ENCODE measurements around the gene CPTP. TPM values are rescaled to one million over a fixed set of nuclear protein-coding genes. Genes with fewer than 3 reads are reported as not detected.

Gene CPTP
- total and polyA plus RNA-seq, 2 of the 13 experiments (the other 11 are each of a cell fraction or from before 2014, with no cell fraction given), result 5.5 to 9.3 TPM

DNA sequence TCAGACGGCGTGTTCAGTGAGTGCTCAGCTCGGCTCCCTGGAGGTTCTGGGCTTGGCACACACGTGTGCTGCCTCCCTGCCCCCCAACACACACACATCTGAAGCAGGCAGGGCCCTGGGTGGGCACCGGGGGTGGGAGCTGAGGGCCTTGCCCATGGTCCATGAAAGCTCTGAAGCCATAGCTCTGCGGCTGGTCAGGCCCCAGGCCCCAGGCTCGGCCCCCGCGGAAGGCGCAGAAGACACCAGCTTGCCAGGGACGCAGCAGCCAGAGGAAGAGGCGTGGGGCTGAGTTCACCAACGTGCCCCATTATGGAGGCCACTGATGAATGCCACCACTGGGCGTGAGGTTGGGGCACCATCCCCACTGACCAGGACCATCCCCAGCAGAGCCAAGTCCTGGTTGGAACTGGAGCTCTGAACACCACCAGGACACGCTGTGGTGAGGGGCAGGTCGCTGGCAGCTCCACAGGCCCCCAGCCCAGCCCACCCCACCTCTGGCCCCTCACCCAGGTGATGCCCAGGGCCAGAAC, 46.2 kb downstream of the CPTP start (continued):
- TF ChIP-seq HINFP (CRISPR knock-in tag; IDR thresholded peaks at IDR 0.05; ENCODE audit: low read depth) (no peak), AGO2 (optimal IDR thresholded peaks at IDR 0.05; ENCODE audit: low read depth, low read length) (peak; percentile 83), SRY (CRISPR knock-in tag; IDR thresholded peaks at IDR 0.05) (no peak), ZNF280B (CRISPR knock-in tag; IDR thresholded peaks at IDR 0.05; ENCODE audit: borderline replicate concordance) (no peak), ELK4 (CRISPR knock-in tag; IDR thresholded peaks at IDR 0.05; ENCODE audit: borderline replicate concordance) (no peak), ZSCAN30 (CRISPR knock-in tag; IDR thresholded peaks at IDR 0.05) (no peak), ZNF598 (CRISPR knock-in tag; IDR thresholded peaks at IDR 0.05; ENCODE audit: borderline replicate concordance) (no peak), SMAD3 (CRISPR knock-in tag; IDR thresholded peaks at IDR 0.05) (no peak)
- TF ChIP-seq, protein P1, sequence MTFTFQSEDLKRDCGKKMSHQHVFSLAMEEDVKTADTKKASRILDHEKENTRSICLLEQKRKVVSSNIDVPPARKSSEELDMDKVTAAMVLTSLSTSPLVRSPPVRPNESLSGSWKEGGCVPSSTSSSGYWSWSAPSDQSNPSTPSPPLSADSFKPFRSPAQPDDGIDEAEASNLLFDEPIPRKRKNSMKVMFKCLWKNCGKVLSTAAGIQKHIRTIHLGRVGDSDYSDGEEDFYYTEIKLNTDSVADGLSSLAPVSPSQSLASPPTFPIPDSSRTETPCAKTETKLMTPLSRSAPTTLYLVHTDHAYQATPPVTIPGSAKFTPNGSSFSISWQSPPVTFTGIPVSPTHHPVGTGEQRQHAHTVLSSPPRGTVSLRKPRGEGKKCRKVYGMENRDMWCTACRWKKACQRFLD (CRISPR knock-in tag; IDR thresholded peaks at IDR 0.05; ENCODE audit: borderline replicate concordance), result no peak
